Smooth muscle cell (in vitro differentiated cells): ENCODE measurements around the gene ENTHD1. TPM values are rescaled to one million over a fixed set of nuclear protein-coding genes. Genes with fewer than 3 reads are reported as not detected.
"Not testable (repeated sequence)": the region's sequence is repeated elsewhere in the genome, so short reads cannot be mapped to it uniquely, and the experiment has no call there.

ENCODE experiments used
- DNase-seq: peaks from one replicate; lab custom pipeline; 2025; ENCODE audit not compliant: unreplicated experiment; lab: John Stamatoyannopoulos, UW
- H2AFZ ChIP-seq: fragments of 200-600 bp; sonication (generic); 2 replicates; pipeline ENCODE4 v1.6.0; 2016; ENCODE audit warnings: antibody characterized with exemption, low read depth, mild to moderate bottlenecking
- H3F3A ChIP-seq: fragments of 200-600 bp; sonication (generic); 2 replicates; pipeline ENCODE4 v1.6.0; 2017; ENCODE audit warnings: antibody characterized with exemption, low read depth
- H3K27ac ChIP-seq: fragments of 200-600 bp; sonication (generic); 2 replicates; pipeline ENCODE4 v1.5.1; 2016; ENCODE audit warnings: low read depth, mild to moderate bottlenecking
- H3K27me3 ChIP-seq: fragments of 200-600 bp; sonication (generic); 2 replicates; pipeline ENCODE4 v1.6.1; 2016; ENCODE audit warnings: low read depth, mild to moderate bottlenecking
- H3K36me3 ChIP-seq: fragments of 200-600 bp; sonication (generic); 2 replicates; pipeline ENCODE4 v1.5.1; 2016; ENCODE audit warnings: low read depth
- H3K4me1 ChIP-seq: fragments of 200-600 bp; sonication (generic); 2 replicates; pipeline ENCODE4 v1.5.1; 2016; ENCODE audit warnings: low read depth
- H3K4me2 ChIP-seq: fragments of 200-600 bp; sonication (generic); 2 replicates; pipeline ENCODE4 v1.6.0; 2016; ENCODE audit warnings: mild to moderate bottlenecking
- H3K4me3 ChIP-seq: fragments of 200-600 bp; sonication (generic); 2 replicates; pipeline ENCODE4 v1.5.1; 2016; ENCODE audit warnings: mild to moderate bottlenecking
- H3K79me2 ChIP-seq: fragments of 200-600 bp; sonication (generic); 2 replicates; pipeline ENCODE4 v1.6.0; 2016; ENCODE audit warnings: low read depth, mild to moderate bottlenecking
- H3K9ac ChIP-seq: fragments of 200-600 bp; sonication (generic); 2 replicates; pipeline ENCODE4 v1.6.0; 2016; ENCODE audit warnings: low read depth
- H3K9me3 ChIP-seq: fragments of 200-600 bp; sonication (generic); replicated peaks from 2 replicates; pipeline ENCODE4 v1.5.1; 2016; ENCODE audit warnings: low read depth
- H4K20me1 ChIP-seq: fragments of 200-600 bp; sonication (generic); 2 replicates; pipeline ENCODE4 v1.6.0; 2016; ENCODE audit warnings: low read depth
- CTCF ChIP-seq: fragments of 200-600 bp; sonication (generic); IDR thresholded peaks from 2 replicates; pipeline ENCODE4 v1.5.1; 2017; ENCODE audit warnings: borderline replicate concordance, mild to moderate bottlenecking, antibody characterized with exemption; ENCODE audit not compliant: insufficient read depth, poor library complexity, severe bottlenecking
- WGBS: methylation state at CpG from one replicate; pipeline ENCODE4 v1.1.7; 2016; ENCODE audit warnings: low lambda C conversion rate; 5-methylcytosine and 5-hydroxymethylcytosine counted together
- polyA plus RNA-seq: library from polyadenylated mRNA; unstranded; fragments of >200 nt; fragmentation: Nextera tagmentation; extraction: Ambion mirVana; gene quantifications from 2 replicates; pipeline ENCODE4 v1.2.1, GENCODE V29; 2016
- total RNA-seq: library from RNA; depleted of rRNA; stranded (reverse); fragments of >200 nt; gene quantifications from 2 replicates; pipeline ENCODE4 v1.2.3, GENCODE V29; 2014

ENTHD1 gene
- total and polyA plus RNA-seq, 2 experiments from 2014 or later: not detected

GRCh38 chr22:39905687-39906086 lies 12.1 kb upstream of the ENTHD1 start:
- Histone ChIP-seq H4K20me1 (no peaks in the 10 kb centered on the region), H3K36me3 (no peaks in the 10 kb centered on the region), H3K9ac (no peak overlapping the region), H3K4me2 (no peak overlapping the region), H3F3A (no peaks in the 10 kb centered on the region), H3K79me2 (no peaks in the 10 kb centered on the region), H3K27ac (no peak overlapping the region), H3K9me3 (no peaks in the 10 kb centered on the region), H3K27me3 (peaks cover 30% of the 10 kb centered on the region), H3K4me1 (peaks cover 5% of the 10 kb centered on the region), H3K4me3 (no peak overlapping the region), H2AFZ (no peak overlapping the region)
- 88% methylated on average over 3 of the region's 3 CpGs for WGBS
- no peak for DNase-seq
- TF ChIP-seq CTCF: no peak

- no peak for DNase-seq
- Histone ChIP-seq H3K27me3 (peaks cover 37% of the 10 kb centered on the region), H3K4me1 (peaks cover 5% of the 10 kb centered on the region), H3K27ac (no peak overlapping the region), H3K79me2 (no peaks in the 10 kb centered on the region), H3K9me3 (no peaks in the 10 kb centered on the region), H3K9ac (no peak overlapping the region), H4K20me1 (no peaks in the 10 kb centered on the region), H3F3A (no peaks in the 10 kb centered on the region), H3K4me2 (no peak overlapping the region), H3K36me3 (no peaks in the 10 kb centered on the region), H2AFZ (no peak overlapping the region), H3K4me3 (no peak overlapping the region)
- 90% methylated on average over 4 of the region's 4 CpGs for WGBS
- TF ChIP-seq CTCF: no peak
Measured at GRCh38 chr22:39904862-39905261, 11.3 kb upstream of the ENTHD1 start.

GRCh38 chr22:39904024-39904423 lies 10.5 kb upstream of the ENTHD1 start:
- H3F3A ChIP-seq, H3K4me3 ChIP-seq, H4K20me1 ChIP-seq, DNase-seq, H3K36me3 ChIP-seq, H3K9ac ChIP-seq, H3K4me2 ChIP-seq, H3K27ac ChIP-seq, H2AFZ ChIP-seq, H3K4me1 ChIP-seq, H3K9me3 ChIP-seq, H3K79me2 ChIP-seq: not testable (repeated sequence)
- H3K27me3 ChIP-seq: peaks cover 43% of the 10 kb centered on the region
- WGBS: 90% methylated on average over 10 of the region's 10 CpGs

- no peaks in the 10 kb centered on the region for H3K4me1 ChIP-seq
- WGBS: 84% methylated on average over 8 of the region's 8 CpGs
- H2AFZ ChIP-seq: no peak overlapping the region
- no peak for TF ChIP-seq CTCF
- DNase-seq: no peak
- no peak overlapping the region for H3K4me3 ChIP-seq
- no peaks in the 10 kb centered on the region for H3F3A ChIP-seq
- peaks cover 48% of the 10 kb centered on the region for H3K27me3 ChIP-seq
- H3K79me2 ChIP-seq: no peaks in the 10 kb centered on the region
- no peaks in the 10 kb centered on the region for H3K9me3 ChIP-seq
- no peak overlapping the region for H3K9ac ChIP-seq
- no peak overlapping the region for H3K27ac ChIP-seq
- no peaks in the 10 kb centered on the region for H4K20me1 ChIP-seq
- no peaks in the 10 kb centered on the region for H3K36me3 ChIP-seq
- no peak overlapping the region for H3K4me2 ChIP-seq
Measured at GRCh38 chr22:39901565-39902146, 8.1 kb upstream of the ENTHD1 start.
